Fibroblast of mammary gland (primary cell): Measurements from ENCODE around the gene PRR14L.

Experiments used
- DNase-seq: peaks from one replicate; pipeline ENCODE4 v3.0.0-alpha.2; 2010; ENCODE audit warnings: low read depth
- H3K4me3 ChIP-seq: 2 replicates; pipeline ENCODE4 v1.5.1; 2011; ENCODE audit warnings: low read depth, mild to moderate bottlenecking, low read length, moderate library complexity; ENCODE audit not compliant: control insufficient read depth
- CTCF ChIP-seq: conservative IDR thresholded peaks from 2 replicates; pipeline ENCODE4 v1.5.1; 2011; ENCODE audit warnings: low read depth, low read length, inconsistent platforms; ENCODE audit not compliant: control insufficient read depth, insufficient read depth

Gene PRR14L

GRCh38 chr22:31733580-31734079 lies 16.3 kb downstream of the PRR14L start:
- no peak for TF ChIP-seq CTCF
- no peak for DNase-seq
- no peak overlapping the region for H3K4me3 ChIP-seq

GRCh38 chr22:31732089-31732829 lies 17.7 kb downstream of the PRR14L start:
- no peak for DNase-seq
- no peak for TF ChIP-seq CTCF
- no peak overlapping the region for H3K4me3 ChIP-seq

GRCh38 chr22:31730344-31730711 lies 19.6 kb downstream of the PRR14L start:
- TF ChIP-seq CTCF: peak; percentile 18
- no peak overlapping the region for H3K4me3 ChIP-seq
- no peak for DNase-seq

GRCh38 chr22:31728857-31729256 lies 21.1 kb downstream of the PRR14L start:
- H3K4me3 ChIP-seq: no peak overlapping the region
- no peak for TF ChIP-seq CTCF
- DNase-seq: no peak

GRCh38 chr22:31726692-31727091 lies 23.2 kb downstream of the PRR14L start:
- TF ChIP-seq CTCF: no peak
- no peak overlapping the region for H3K4me3 ChIP-seq
- DNase-seq: no peak

GRCh38 chr22:31723723-31724122 lies 26.2 kb downstream of the PRR14L start:
- no peak for DNase-seq
- no peak for TF ChIP-seq CTCF

More at GRCh38 chr22:31723723-31724122, 26.2 kb downstream of the PRR14L start:
- H3K4me3 ChIP-seq: no peak overlapping the region
